ENCODE results near the gene ZNF766. TPM values are rescaled to one million over a fixed set of nuclear protein-coding genes. Genes with fewer than 3 reads are reported as not detected.

ZNF766 gene
- total RNA-seq, 1 experiment from 2014 or later = 19.6 TPM

GRCh38 chr19:52227196-52227940 lies 42.0 kb upstream of the ZNF766 start:
- no peak overlapping the region for H3K27ac ChIP-seq (ENCODE audit: low read depth, low read length, poor library complexity, severe bottlenecking)
- no peaks in the 10 kb centered on the region for H3K4me1 ChIP-seq (ENCODE audit: insufficient read depth, low read length, poor library complexity, severe bottlenecking)
- intact Hi-C loops (cut with micrococcal nuclease; ENCODE audit: unreplicated experiment) = no loop called here
- no peaks in the 10 kb centered on the region for H3K9me3 ChIP-seq (ENCODE audit: low read depth, low read length, poor library complexity, severe bottlenecking)
- TF ChIP-seq CTCF (conservative IDR thresholded peaks at IDR 0.05; ENCODE audit: low read depth, low read length) (no peak), EZH2 (IDR thresholded peaks at IDR 0.05; ENCODE audit: borderline replicate concordance, low read depth, low read length, poor library complexity, severe bottlenecking) (no peak)
- no TSS peak for BruUV-seq (replicated peaks)
- no peaks in the 10 kb centered on the region for H3K27me3 ChIP-seq (replicated peaks; ENCODE audit: insufficient read depth, low read depth, low read length, poor library complexity)
- peaks cover 54% of the 10 kb centered on the region for H3K36me3 ChIP-seq (ENCODE audit: insufficient read depth, low read length, poor library complexity, severe bottlenecking)
- no peak for DNase-seq (ENCODE audit: low spot score)
- no peak overlapping the region for H3K4me3 ChIP-seq (ENCODE audit: low read depth, low read length, poor library complexity, severe bottlenecking)
- ChIA-PET CTCF (no interaction called here), POLR2A (ENCODE audit: low non-redundant PET) (no interaction called here)

GRCh38 chr19:52227980-52228379 lies 41.4 kb upstream of the ZNF766 start:
- intact Hi-C loops (cut with micrococcal nuclease; ENCODE audit: unreplicated experiment) = no loop called here
- ChIA-PET POLR2A (ENCODE audit: low non-redundant PET) (no interaction called here), CTCF (no interaction called here)
- Histone ChIP-seq H3K9me3 (ENCODE audit: low read depth, low read length, poor library complexity, severe bottlenecking) (no peaks in the 10 kb centered on the region), H3K36me3 (ENCODE audit: insufficient read depth, low read length, poor library complexity, severe bottlenecking) (peaks cover 48% of the 10 kb centered on the region), H3K4me1 (ENCODE audit: insufficient read depth, low read length, poor library complexity, severe bottlenecking) (no peaks in the 10 kb centered on the region), H3K4me3 (ENCODE audit: low read depth, low read length, poor library complexity, severe bottlenecking) (no peak overlapping the region), H3K27me3 (replicated peaks; ENCODE audit: insufficient read depth, low read depth, low read length, poor library complexity) (no peaks in the 10 kb centered on the region), H3K27ac (ENCODE audit: low read depth, low read length, poor library complexity, severe bottlenecking) (no peak overlapping the region)
- no peak for DNase-seq (ENCODE audit: low spot score)
- no TSS peak for BruUV-seq (replicated peaks)
- TF ChIP-seq EZH2 (IDR thresholded peaks at IDR 0.05; ENCODE audit: borderline replicate concordance, low read depth, low read length, poor library complexity, severe bottlenecking) (no peak), CTCF (conservative IDR thresholded peaks at IDR 0.05; ENCODE audit: low read depth, low read length) (no peak)

- Histone ChIP-seq H3K4me1 (ENCODE audit: insufficient read depth, low read length, poor library complexity, severe bottlenecking) (no peaks in the 10 kb centered on the region), H3K36me3 (ENCODE audit: insufficient read depth, low read length, poor library complexity, severe bottlenecking) (peaks cover 33% of the 10 kb centered on the region), H3K9me3 (ENCODE audit: low read depth, low read length, poor library complexity, severe bottlenecking) (no peaks in the 10 kb centered on the region), H3K27ac (ENCODE audit: low read depth, low read length, poor library complexity, severe bottlenecking) (no peak overlapping the region), H3K27me3 (replicated peaks; ENCODE audit: insufficient read depth, low read depth, low read length, poor library complexity) (no peaks in the 10 kb centered on the region), H3K4me3 (ENCODE audit: low read depth, low read length, poor library complexity, severe bottlenecking) (no peak overlapping the region)
- BruUV-seq (replicated peaks) = no TSS peak
- DNase-seq (ENCODE audit: low spot score) = no peak
- TF ChIP-seq CTCF (conservative IDR thresholded peaks at IDR 0.05; ENCODE audit: low read depth, low read length) (no peak), EZH2 (IDR thresholded peaks at IDR 0.05; ENCODE audit: borderline replicate concordance, low read depth, low read length, poor library complexity, severe bottlenecking) (no peak)
- intact Hi-C loops (cut with micrococcal nuclease; ENCODE audit: unreplicated experiment) = no loop called here
- ChIA-PET CTCF (no interaction called here), POLR2A (ENCODE audit: low non-redundant PET) (no interaction called here)
Measured at GRCh38 chr19:52229524-52229923, 39.9 kb upstream of the ZNF766 start.
